Gastrocnemius medialis (tissue), 4 donors: ENCODE results near the gene RAD51D.

Experiments used
- CTCF ChIP-seq, 5 experiments: fragments of 450-650 bp in 3 of 5; fragments of 200-600 bp in 2 of 5; sonication (generic) in 2 of 5; IDR thresholded peaks in 4 of 5; conservative IDR thresholded peaks in 1 of 5; 1 replicate in 4 of 5; 2 replicates in 1 of 5; pipeline ENCODE4 v1.5.1; 2016 to 2019; ENCODE audit warnings: antibody characterized with exemption in 5 of 5, mild to moderate bottlenecking in 3 of 5, moderate library complexity in 3 of 5
- POLR2A ChIP-seq, 2 donors: fragments of 450-650 bp; IDR thresholded peaks; one replicate each; pipeline ENCODE4 v1.6.1; 2017; ENCODE audit warnings: antibody characterized with exemption in 2 of 2, mild to moderate bottlenecking in 2 of 2, moderate library complexity in 2 of 2

- TF ChIP-seq POLR2A (IDR thresholded peaks at IDR 0.05) = no peak
- TF ChIP-seq CTCF (IDR thresholded peaks at IDR 0.05 in 4 of 5, conservative IDR thresholded peaks at IDR 0.05 in 1 of 5) = no peak
These were observed 70.8 kb downstream of the RAD51D start for GRCh38 chr17:35048685-35049379.
